Neural progenitor cell (in vitro differentiated cells): ENCODE results near the gene TSACC.
A peak's percentile ranks its signal among the peaks of the same experiment; 100 is the strongest.

Experiments
- CTCF ChIP-seq: fragments of 200-600 bp; sonication (generic); IDR thresholded peaks from 2 replicates; pipeline ENCODE4 v1.5.1; 2017; ENCODE audit warnings: antibody characterized with exemption, mild to moderate bottlenecking
- EZH2 ChIP-seq: fragments of 200-600 bp; sonication (generic); IDR thresholded peaks from 2 replicates; pipeline ENCODE4 v1.6.1; 2017; ENCODE audit warnings: antibody characterized with exemption, mild to moderate bottlenecking, moderate library complexity

GRCh38 chr1:156385534-156386031 lies 47.3 kb downstream of the TSACC start:
- peak; percentile 95 for TF ChIP-seq CTCF
- TF ChIP-seq EZH2, result peak; percentile 53
